Kidney (tissue), 14 donors: Measurements from ENCODE around the gene TAC4. TPM values are rescaled to one million over a fixed set of nuclear protein-coding genes. Genes with fewer than 3 reads are reported as not detected.

Experiments used
- DNase-seq, 5 donors: peaks; one replicate each; pipeline ENCODE4 v3.0.0-alpha.2; 2013 to 2020
- FAIRE-seq: peaks from 2 replicates; lab custom pipeline; 2012; peaks lifted over from hg19 to GRCh38; lab: Jason Lieb, UNC
- H3K27ac ChIP-seq, 2 donors: one replicate each; pipeline ENCODE4 v1.7.0; 2013; ENCODE audit warnings: low read depth in 2 of 2, low read length in 2 of 2, inconsistent platforms in 1 of 2
- H3K27me3 ChIP-seq: one replicate; pipeline ENCODE4 v1.7.1; 2013; ENCODE audit warnings: low read length, inconsistent platforms; ENCODE audit not compliant: control insufficient read depth, insufficient read depth
- H3K36me3 ChIP-seq, 3 donors: one replicate each; pipeline versions ENCODE4 v1.7.0 to v1.7.1; 2013; ENCODE audit warnings: low read length in 3 of 3, control low read depth in 1 of 3, inconsistent platforms in 1 of 3; ENCODE audit not compliant: insufficient read depth in 3 of 3, control insufficient read depth in 2 of 3
- H3K4me1 ChIP-seq, 3 donors: one replicate each; pipeline versions ENCODE4 v1.7.0 to v1.7.1; 2013; ENCODE audit warnings: low read length in 3 of 3, inconsistent platforms in 1 of 3, low read depth in 1 of 3; ENCODE audit not compliant: control insufficient read depth in 2 of 3, insufficient read depth in 2 of 3
- H3K4me3 ChIP-seq, 3 donors: one replicate each; pipeline versions ENCODE4 v1.7.0 to v1.8.1; 2013; ENCODE audit warnings: low read length in 3 of 3, control low read depth in 1 of 3, inconsistent platforms in 1 of 3
- H3K9ac ChIP-seq, 3 donors: one replicate each; pipeline versions ENCODE4 v1.7.0 to v1.7.1; 2013; ENCODE audit warnings: low read length in 3 of 3, control low read depth in 1 of 3, inconsistent platforms in 1 of 3
- H3K9me3 ChIP-seq, 3 donors: one replicate each; pipeline versions ENCODE4 v1.7.0 to v1.7.1; 2013; ENCODE audit warnings: low read length in 3 of 3, control low read depth in 1 of 3, inconsistent platforms in 1 of 3; ENCODE audit not compliant: control insufficient read depth in 2 of 3, insufficient read depth in 1 of 3
- intact Hi-C: fragments of 100-400 bp; cut with DNase I; formaldehyde crosslinking; loops from one replicate; pipeline ENCODE4 v1.11.1; 2022
- polyA plus RNA-seq: library from polyadenylated mRNA; stranded (reverse); fragments of 350-450 nt; fragmentation: Illumina TruSeq; extraction: RNeasy Lipid Tissue Mini Kit (QIAGEN cat#74804); gene quantifications from one replicate; pipeline ENCODE4 v1.2.3, GENCODE V29; 2014; ENCODE audit warnings: low read depth, low replicate concordance; ENCODE audit not compliant: insufficient read depth
- total RNA-seq: library from RNA; stranded (reverse); fragmentation: NEBNext Ultra II Directional; extraction: Animal tissue kit (Norgen Biotek cat#: 25700); gene quantifications from one replicate; pipeline ENCODE4 v1.2.1, GENCODE V29; 2021
- TF ChIP-seq, protein P1 (sequence below): IDR thresholded peaks from 3 replicates; pipeline ENCODE4 v1.5.1; 2012; ENCODE audit warnings: mild to moderate bottlenecking, moderate library complexity, borderline replicate concordance; ENCODE audit not compliant: insufficient read depth; ENCODE audit errors: extremely low read depth
- donor health status: control.
- donor health status: control.
- donor health status: control.
- donor health status: control.
- donor health status: control.
- donor health status: DM: yes; HTN: yes; CAD: no.
- donor health status: Normal renal cell carcinoma (clear cell type).

TAC4 gene
- total and polyA plus RNA-seq, 2 donors from 2014 or later = 0.47 TPM; not detected in 1

DNA sequence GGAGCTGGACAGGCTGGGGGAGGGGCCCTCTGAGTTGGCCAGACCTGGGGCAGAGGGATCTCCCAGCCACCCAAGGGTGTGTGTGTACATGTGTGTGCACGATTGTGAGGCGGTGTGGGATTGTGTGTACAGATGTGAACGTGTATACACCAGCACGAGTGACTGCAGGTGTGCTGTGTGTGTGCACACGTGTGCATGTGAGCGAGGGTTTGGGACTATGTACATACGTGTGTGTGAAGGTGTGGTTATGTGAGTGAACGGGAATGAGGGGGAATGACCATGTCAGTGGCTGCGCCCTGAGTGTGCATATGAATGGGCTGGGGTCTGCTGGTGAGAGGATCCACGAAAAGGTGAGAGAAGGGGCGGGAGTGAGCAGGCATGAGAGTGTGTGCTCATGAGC lies 22.4 kb upstream of the TAC4 start:
- Histone ChIP-seq H3K9me3 (no peaks in the 10 kb centered on the region), H3K4me1 (peaks cover 0 to 5% (median 0%) of the 10 kb centered on the region in 3 donors), H3K27me3 (no peaks in the 10 kb centered on the region), H3K9ac (no peak overlapping the region), H3K4me3 (no peak overlapping the region), H3K36me3 (no peaks in the 10 kb centered on the region), H3K27ac (no peak overlapping the region)
- DNase-seq (no peak), FAIRE-seq (no peak)
- TF ChIP-seq, protein P1, sequence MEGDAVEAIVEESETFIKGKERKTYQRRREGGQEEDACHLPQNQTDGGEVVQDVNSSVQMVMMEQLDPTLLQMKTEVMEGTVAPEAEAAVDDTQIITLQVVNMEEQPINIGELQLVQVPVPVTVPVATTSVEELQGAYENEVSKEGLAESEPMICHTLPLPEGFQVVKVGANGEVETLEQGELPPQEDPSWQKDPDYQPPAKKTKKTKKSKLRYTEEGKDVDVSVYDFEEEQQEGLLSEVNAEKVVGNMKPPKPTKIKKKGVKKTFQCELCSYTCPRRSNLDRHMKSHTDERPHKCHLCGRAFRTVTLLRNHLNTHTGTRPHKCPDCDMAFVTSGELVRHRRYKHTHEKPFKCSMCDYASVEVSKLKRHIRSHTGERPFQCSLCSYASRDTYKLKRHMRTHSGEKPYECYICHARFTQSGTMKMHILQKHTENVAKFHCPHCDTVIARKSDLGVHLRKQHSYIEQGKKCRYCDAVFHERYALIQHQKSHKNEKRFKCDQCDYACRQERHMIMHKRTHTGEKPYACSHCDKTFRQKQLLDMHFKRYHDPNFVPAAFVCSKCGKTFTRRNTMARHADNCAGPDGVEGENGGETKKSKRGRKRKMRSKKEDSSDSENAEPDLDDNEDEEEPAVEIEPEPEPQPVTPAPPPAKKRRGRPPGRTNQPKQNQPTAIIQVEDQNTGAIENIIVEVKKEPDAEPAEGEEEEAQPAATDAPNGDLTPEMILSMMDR = no peak
- intact Hi-C loops = no loop called here

DNA sequence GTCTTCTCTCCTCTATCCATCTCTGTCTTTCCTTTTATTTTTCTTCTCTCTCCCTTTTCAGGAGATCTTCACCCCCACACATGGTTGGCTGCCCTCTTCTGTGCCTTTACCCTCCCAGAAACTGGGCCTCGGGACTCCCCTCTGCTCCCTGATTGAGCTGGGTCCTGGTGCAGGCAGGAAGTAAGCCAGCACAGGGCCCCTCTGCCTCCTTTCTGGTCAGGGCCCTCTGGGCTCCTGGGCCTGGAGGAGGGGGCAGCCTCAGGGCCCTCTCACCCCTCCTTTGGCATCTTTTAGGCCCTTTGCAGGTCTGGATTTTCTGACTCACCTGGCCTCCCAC lies 21.1 kb upstream of the TAC4 start:
- H3K36me3 ChIP-seq = no peaks in the 10 kb centered on the region
- no peak overlapping the region for H3K4me3 ChIP-seq
- no peak overlapping the region for H3K9ac ChIP-seq
- H3K27ac ChIP-seq = no peak overlapping the region
- DNase-seq (no peak), FAIRE-seq (no peak)
- no peaks in the 10 kb centered on the region for H3K27me3 ChIP-seq
- H3K9me3 ChIP-seq = no peaks in the 10 kb centered on the region
- TF ChIP-seq, protein P1 = no peak
- intact Hi-C loops = no loop called here
- peaks cover 0 to 5% (median 0%) of the 10 kb centered on the region in 3 donors for H3K4me1 ChIP-seq

DNA sequence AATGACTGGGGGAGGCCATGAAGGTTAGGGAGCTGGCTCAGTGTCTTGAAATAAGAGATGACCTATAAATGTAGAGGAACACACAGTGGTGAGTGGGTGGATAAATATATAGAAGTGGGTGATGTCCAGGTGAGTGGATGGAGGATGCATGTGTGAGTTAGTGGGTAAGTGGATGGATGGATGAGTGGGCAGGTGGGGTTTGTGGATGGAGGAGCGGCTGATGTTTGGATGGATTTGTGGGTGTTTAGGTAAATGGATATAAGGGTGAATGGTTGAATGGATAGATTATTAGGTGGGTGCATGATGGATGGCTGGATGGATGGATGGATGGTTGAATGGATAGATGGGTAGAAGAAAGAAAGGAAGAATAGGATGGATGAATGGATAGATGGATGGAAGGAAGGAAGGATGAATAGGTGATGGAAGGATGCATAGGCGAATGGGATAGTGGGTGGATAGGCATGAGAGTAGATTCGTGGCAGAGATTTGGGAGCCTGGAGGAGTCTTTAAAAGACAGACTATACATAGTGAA lies 19.1 kb upstream of the TAC4 start:
- Histone ChIP-seq H3K27me3 (no peaks in the 10 kb centered on the region), H3K36me3 (no peaks in the 10 kb centered on the region), H3K9ac (no peak overlapping the region), H3K4me1 (peaks cover 0 to 5% (median 0%) of the 10 kb centered on the region in 3 donors), H3K4me3 (no peak overlapping the region), H3K27ac (no peak overlapping the region), H3K9me3 (no peaks in the 10 kb centered on the region)
- DNase-seq (no peak), FAIRE-seq (no peak)
- TF ChIP-seq, protein P1 = no peak
- intact Hi-C loops = no loop called here

DNA sequence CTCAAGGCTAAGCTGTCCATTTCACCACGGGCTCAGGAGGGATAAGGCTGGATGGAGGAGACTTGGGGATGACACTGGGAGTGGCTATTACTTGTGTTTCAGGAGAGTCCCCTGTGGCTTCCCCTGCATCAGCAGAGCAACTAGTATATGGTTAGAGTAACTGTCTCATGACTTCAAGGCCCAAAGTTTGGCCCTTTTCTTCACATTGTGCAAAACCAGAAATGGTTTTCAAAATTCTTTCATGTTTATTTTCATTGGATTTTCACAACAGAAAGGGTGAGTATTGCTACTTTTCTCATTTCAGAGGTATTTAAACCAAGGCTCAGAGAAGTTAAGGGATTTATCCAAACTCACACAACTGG lies 18.1 kb upstream of the TAC4 start:
- H3K27ac ChIP-seq = no peak overlapping the region
- H3K36me3 ChIP-seq = no peaks in the 10 kb centered on the region
- intact Hi-C loops = no loop called here
- DNase-seq = no peak
- H3K4me3 ChIP-seq = no peak overlapping the region
- peaks cover 0 to 5% (median 0%) of the 10 kb centered on the region in 3 donors for H3K4me1 ChIP-seq
- no peaks in the 10 kb centered on the region for H3K27me3 ChIP-seq
- H3K9me3 ChIP-seq = no peaks in the 10 kb centered on the region
- no peak overlapping the region for H3K9ac ChIP-seq
- FAIRE-seq = no peak
- TF ChIP-seq, protein P1 = no peak
